Measurements from ENCODE around the gene AP1B1. TPM values are rescaled to one million over a fixed set of nuclear protein-coding genes. Genes with fewer than 3 reads are reported as not detected.

AP1B1 gene
- total and polyA plus RNA-seq, 3 donors from 2014 or later: 71.8 to 92.0 (median 79.8) TPM

GRCh38 chr22:29284196-29284595 is 104.2 kb downstream of the AP1B1 start:
- H3K4me1 ChIP-seq: no peaks in the 10 kb centered on the region
- WGBS, 2 donors: 85 to 97% methylated on average over 3 of the region's 3 CpGs
- no peak overlapping the region for H3K27ac ChIP-seq
- H3K27me3 ChIP-seq: no peaks in the 10 kb centered on the region
- intact Hi-C loops (cut with DNase I; ENCODE audit: low total_unique reads): no loop called here
- H3K9me3 ChIP-seq: no peaks in the 10 kb centered on the region
- DNase-seq: no peak
- H3K4me3 ChIP-seq: no peak overlapping the region
- TF ChIP-seq CTCF (IDR thresholded peaks at IDR 0.05): no peak
- TF ChIP-seq POLR2A (IDR thresholded peaks at IDR 0.05): no peak
- no peaks in the 10 kb centered on the region for H3K36me3 ChIP-seq (ENCODE audit: low read depth, missing control alignments)

- intact Hi-C loops (cut with DNase I; ENCODE audit: low total_unique reads): no loop called here
- H3K9me3 ChIP-seq: no peaks in the 10 kb centered on the region
- no peaks in the 10 kb centered on the region for H3K36me3 ChIP-seq (ENCODE audit: low read depth, missing control alignments)
- 86 to 94% methylated on average over 1 of the region's 1 CpG for WGBS, 2 donors
- TF ChIP-seq POLR2A (IDR thresholded peaks at IDR 0.05): no peak
- TF ChIP-seq CTCF (IDR thresholded peaks at IDR 0.05): no peak
- H3K4me1 ChIP-seq: no peaks in the 10 kb centered on the region
- H3K27ac ChIP-seq: no peak overlapping the region
- no peak for DNase-seq
- H3K4me3 ChIP-seq: no peak overlapping the region
- no peaks in the 10 kb centered on the region for H3K27me3 ChIP-seq
These were observed 110.4 kb downstream of the AP1B1 start for GRCh38 chr22:29277927-29278326.

Small RNA genes lying within 50 kb of the gene (microRNA-seq; reads per million reads assigned to microRNA genes)
- 20.0 to 26.4 reads per million in 2 donors for gene MIR3653 (ENCODE audit: borderline number of aligned reads in 2 of 2, borderline replicate concordance in 1 of 2)

Small RNA genes lying within 50 kb of the gene (small RNA-seq; reads per million reads assigned to genes)
- 0 reads per million in 2 donors for gene AC000041.1
- gene MIR3653: 0 reads per million in 2 donors

Other genes starting within 250 kb of the AP1B1 start
- 1 to 10 TPM; 7.0 to 7.5 TPM for gene EMID1, start 182.7 kb downstream of the AP1B1 start, total RNA-seq
- 6.2 TPM for gene EMID1, start 182.7 kb downstream of the AP1B1 start, polyA plus RNA-seq (ENCODE audit: insufficient read depth, low read depth, low replicate concordance)
- 10 to 100 TPM; 66.8 to 99.2 TPM for gene RHBDD3, start 120.6 kb downstream of the AP1B1 start, total RNA-seq
- gene RHBDD3, start 120.6 kb downstream of the AP1B1 start, polyA plus RNA-seq (ENCODE audit: insufficient read depth, low read depth, low replicate concordance): 55.1 TPM
- gene EWSR1, start 120.3 kb downstream of the AP1B1 start, total RNA-seq: 100 to 1,000 TPM; 286 to 336 TPM
- 451 TPM for gene EWSR1, start 120.3 kb downstream of the AP1B1 start, polyA plus RNA-seq (ENCODE audit: insufficient read depth, low read depth, low replicate concordance)
- gene GAS2L1, start 81.9 kb downstream of the AP1B1 start, total RNA-seq: 100 to 1,000 TPM; 191 to 197 TPM
- 84.9 TPM for gene GAS2L1, start 81.9 kb downstream of the AP1B1 start, polyA plus RNA-seq (ENCODE audit: insufficient read depth, low read depth, low replicate concordance)
- 10 to 100 TPM in 1 of 2 donors, 1 to 10 TPM in 1; 7.1 to 10.4 TPM for gene RASL10A, start 72.9 kb downstream of the AP1B1 start, total RNA-seq
- 2.2 TPM for gene RASL10A, start 72.9 kb downstream of the AP1B1 start, polyA plus RNA-seq (ENCODE audit: insufficient read depth, low read depth, low replicate concordance)
- under 1 TPM; 0.37 to 0.71 TPM for gene RFPL1, start 50.0 kb upstream of the AP1B1 start, total RNA-seq
- 1.4 TPM for gene RFPL1, start 50.0 kb upstream of the AP1B1 start, polyA plus RNA-seq (ENCODE audit: insufficient read depth, low read depth, low replicate concordance)
- gene NEFH, start 91.6 kb upstream of the AP1B1 start, total RNA-seq: 10 to 100 TPM; 16.9 to 18.6 TPM
- 12.0 TPM for gene NEFH, start 91.6 kb upstream of the AP1B1 start, polyA plus RNA-seq (ENCODE audit: insufficient read depth, low read depth, low replicate concordance)
- gene THOC5, start 165.2 kb upstream of the AP1B1 start, total RNA-seq: 10 to 100 TPM; 46.0 to 59.1 TPM
- 58.7 TPM for gene THOC5, start 165.2 kb upstream of the AP1B1 start, polyA plus RNA-seq (ENCODE audit: insufficient read depth, low read depth, low replicate concordance)
- gene NIPSNAP1, start 192.5 kb upstream of the AP1B1 start, total RNA-seq: 10 to 100 TPM; 27.5 to 36.5 TPM
- 37.1 TPM for gene NIPSNAP1, start 192.5 kb upstream of the AP1B1 start, polyA plus RNA-seq (ENCODE audit: insufficient read depth, low read depth, low replicate concordance)
- 10 to 100 TPM; 23.4 to 32.5 TPM for gene NF2, start 215.1 kb upstream of the AP1B1 start, total RNA-seq
- gene NF2, start 215.1 kb upstream of the AP1B1 start, polyA plus RNA-seq (ENCODE audit: insufficient read depth, low read depth, low replicate concordance): 45.2 TPM

Measured in testis (tissue), 3 donors.